Activated CD8-positive, alpha-beta memory T cell treated with anti-CD3 and anti-CD28 coated beads for 24 hours (primary cell): ENCODE data around the gene PDCD5.
"Not testable (repeated sequence)": the region's sequence is repeated elsewhere in the genome, so short reads cannot be mapped to it uniquely, and the experiment has no call there.

Experiments
- DNase-seq: peaks from one replicate; pipeline ENCODE4 v3.0.0-alpha.2; 2020

PDCD5 gene

GRCh38 chr19:32580353-32580900 lies 563 bp upstream of the PDCD5 start:
- no peak for DNase-seq

GRCh38 chr19:32581705-32582179 lies 752 bp downstream of the PDCD5 start:
- no peak for DNase-seq

- not testable (repeated sequence) for DNase-seq
Observed at GRCh38 chr19:32587747-32588504, 6.9 kb downstream of the PDCD5 start.

GRCh38 chr19:32594021-32594420 lies 13.0 kb downstream of the PDCD5 start:
- DNase-seq = no peak

GRCh38 chr19:32595491-32595890 lies 14.5 kb downstream of the PDCD5 start:
- DNase-seq = no peak

- no peak for DNase-seq
Observed at GRCh38 chr19:32598022-32598421, 17.0 kb downstream of the PDCD5 start.

- no peak for DNase-seq
Observed at GRCh38 chr19:32599258-32599657, 18.3 kb downstream of the PDCD5 start.

GRCh38 chr19:32599736-32600157 lies 18.8 kb downstream of the PDCD5 start:
- no peak for DNase-seq

- peak; percentile 33 for DNase-seq
Observed at GRCh38 chr19:32603961-32604360, 23.0 kb downstream of the PDCD5 start.

GRCh38 chr19:32605544-32605943 lies 24.6 kb downstream of the PDCD5 start:
- DNase-seq = peak; percentile 42

GRCh38 chr19:32606289-32606688 lies 25.3 kb downstream of the PDCD5 start:
- no peak for DNase-seq

GRCh38 chr19:32607479-32607878 lies 26.5 kb downstream of the PDCD5 start:
- no peak for DNase-seq

GRCh38 chr19:32611161-32611560 lies 30.2 kb downstream of the PDCD5 start:
- no peak for DNase-seq

- no peak for DNase-seq
Observed at GRCh38 chr19:32613008-32613407, 32.0 kb downstream of the PDCD5 start.

- DNase-seq = no peak
Observed at GRCh38 chr19:32614916-32615315, 33.9 kb downstream of the PDCD5 start.

GRCh38 chr19:32615569-32615968 lies 34.6 kb downstream of the PDCD5 start:
- no peak for DNase-seq

GRCh38 chr19:32619051-32619685 lies 38.2 kb downstream of the PDCD5 start:
- no peak for DNase-seq

GRCh38 chr19:32622002-32622401 lies 41.0 kb downstream of the PDCD5 start:
- DNase-seq = no peak

GRCh38 chr19:32624410-32624809 lies 43.4 kb downstream of the PDCD5 start:
- DNase-seq = no peak

- no peak for DNase-seq
Observed at GRCh38 chr19:32626969-32627368, 46.0 kb downstream of the PDCD5 start.

- DNase-seq = no peak
Observed at GRCh38 chr19:32627714-32628270, 46.8 kb downstream of the PDCD5 start.

- no peak for DNase-seq
Observed at GRCh38 chr19:32630338-32630737, 49.3 kb downstream of the PDCD5 start.

- DNase-seq = no peak
Observed at GRCh38 chr19:32631381-32631780, 50.4 kb downstream of the PDCD5 start.
